HG03280 (cell line): ENCODE measurements around the gene KLK6.

ENCODE experiments used
- ATAC-seq: cut with Tn5 transposase; IDR thresholded peaks from one replicate; pipeline ENCODE4 v1.9.1; 2021; ENCODE audit warnings: mild to moderate bottlenecking, moderate library complexity; ENCODE audit not compliant: unreplicated experiment

The KLK6 gene

GRCh38 chr19:50959731-50960500 is 9.5 kb downstream of the KLK6 start:
- no peak for ATAC-seq

- no peak for ATAC-seq
These were observed 11.8 kb downstream of the KLK6 start for GRCh38 chr19:50957587-50957986.

- no peak for ATAC-seq
These were observed 16.5 kb downstream of the KLK6 start, which contains the start of gene KLK5 for GRCh38 chr19:50952910-50953309. TSS of gene KLK5 (minus strand) at chr19:50953038. CDS start at chr19:50952657, 381 bp downstream.

GRCh38 chr19:50949861-50950260 is 19.5 kb downstream of the KLK6 start:
- ATAC-seq: no peak

- ATAC-seq: no peak
These were observed 22.3 kb downstream of the KLK6 start for GRCh38 chr19:50947123-50947522.

- ATAC-seq: no peak
These were observed 24.6 kb downstream of the KLK6 start for GRCh38 chr19:50944795-50945194.

GRCh38 chr19:50943074-50943828 is 26.1 kb downstream of the KLK6 start:
- no peak for ATAC-seq

- ATAC-seq: no peak
These were observed 29.8 kb downstream of the KLK6 start for GRCh38 chr19:50939596-50939995.

GRCh38 chr19:50933640-50934039 is 35.8 kb downstream of the KLK6 start:
- no peak for ATAC-seq

- no peak for ATAC-seq
These were observed 36.7 kb downstream of the KLK6 start for GRCh38 chr19:50932690-50933083.

GRCh38 chr19:50932018-50932689 is 37.2 kb downstream of the KLK6 start:
- no peak for ATAC-seq

- no peak for ATAC-seq
These were observed 38.4 kb downstream of the KLK6 start for GRCh38 chr19:50931023-50931422.

- ATAC-seq: no peak
These were observed 40.6 kb downstream of the KLK6 start for GRCh38 chr19:50928831-50929230.

- ATAC-seq: no peak
These were observed 43.2 kb downstream of the KLK6 start for GRCh38 chr19:50926144-50926543.

GRCh38 chr19:50925734-50926133 is 43.7 kb downstream of the KLK6 start:
- no peak for ATAC-seq

GRCh38 chr19:50924586-50924985 is 44.8 kb downstream of the KLK6 start:
- no peak for ATAC-seq

- ATAC-seq: no peak
These were observed 47.0 kb downstream of the KLK6 start for GRCh38 chr19:50922317-50922853.

- no peak for ATAC-seq
These were observed 47.7 kb downstream of the KLK6 start for GRCh38 chr19:50921426-50922316.

GRCh38 chr19:50916069-50916468 is 53.3 kb downstream of the KLK6 start:
- no peak for ATAC-seq
